ENCODE data around the gene NOS2.
"Not testable (repeated sequence)": the region's sequence is repeated elsewhere in the genome, so short reads cannot be mapped to it uniquely, and the experiment has no call there.

Gene NOS2

GRCh38 chr17:27788919-27789318 is 11.4 kb downstream of the NOS2 start:
- no peak for DNase-seq (ENCODE audit: low read depth, low spot score)

GRCh38 chr17:27783440-27784350 is 16.6 kb downstream of the NOS2 start:
- peak; percentile 52 for DNase-seq (ENCODE audit: low read depth, low spot score)

GRCh38 chr17:27782791-27783206 is 17.5 kb downstream of the NOS2 start:
- DNase-seq (ENCODE audit: low read depth, low spot score) = no peak

- no peak for DNase-seq (ENCODE audit: low read depth, low spot score)
Observed at GRCh38 chr17:27780828-27781404, 19.4 kb downstream of the NOS2 start.

- DNase-seq (ENCODE audit: low read depth, low spot score) = no peak
Observed at GRCh38 chr17:27780092-27780827, 20.1 kb downstream of the NOS2 start.

GRCh38 chr17:27778183-27778582 is 22.1 kb downstream of the NOS2 start:
- peak; percentile 74 for DNase-seq (ENCODE audit: low read depth, low spot score)

GRCh38 chr17:27776882-27777624 is 23.3 kb downstream of the NOS2 start:
- DNase-seq (ENCODE audit: low read depth, low spot score) = no peak

GRCh38 chr17:27771586-27771985 is 28.7 kb downstream of the NOS2 start:
- DNase-seq (ENCODE audit: low read depth, low spot score) = no peak

GRCh38 chr17:27770877-27771276 is 29.5 kb downstream of the NOS2 start:
- no peak for DNase-seq (ENCODE audit: low read depth, low spot score)

- no peak for DNase-seq (ENCODE audit: low read depth, low spot score)
Observed at GRCh38 chr17:27768858-27769410, 31.4 kb downstream of the NOS2 start.

- DNase-seq (ENCODE audit: low read depth, low spot score) = no peak
Observed at GRCh38 chr17:27766438-27766837, 33.9 kb downstream of the NOS2 start.

GRCh38 chr17:27765353-27765752 is 35.0 kb downstream of the NOS2 start:
- DNase-seq (ENCODE audit: low read depth, low spot score) = no peak

GRCh38 chr17:27764589-27764988 is 35.7 kb downstream of the NOS2 start:
- no peak for DNase-seq (ENCODE audit: low read depth, low spot score)

- DNase-seq (ENCODE audit: low read depth, low spot score) = peak; percentile 47
Observed at GRCh38 chr17:27762527-27763305, 37.6 kb downstream of the NOS2 start.

GRCh38 chr17:27760931-27761330 is 39.4 kb downstream of the NOS2 start:
- DNase-seq (ENCODE audit: low read depth, low spot score) = not testable (repeated sequence)

GRCh38 chr17:27760069-27760885 is 40.1 kb downstream of the NOS2 start:
- peak; percentile 58 for DNase-seq (ENCODE audit: low read depth, low spot score)

GRCh38 chr17:27759528-27759927 is 40.8 kb downstream of the NOS2 start:
- no peak for DNase-seq (ENCODE audit: low read depth, low spot score)

- DNase-seq (ENCODE audit: low read depth, low spot score) = peak; percentile 64
Observed at GRCh38 chr17:27756467-27757371, 43.6 kb downstream of the NOS2 start.
